Left renal pelvis (tissue), 4 donors: Measurements from ENCODE around the gene SELENOH. TPM values are rescaled to one million over a fixed set of nuclear protein-coding genes. Genes with fewer than 3 reads are reported as not detected.

ENCODE experiments used
- DNase-seq, 4 donors: peaks; one replicate each; pipeline ENCODE4 v3.0.0-alpha.2; 2013; ENCODE audit warnings: low read depth in 4 of 4, low spot score in 3 of 4
- polyA plus RNA-seq, 4 donors: library from polyadenylated mRNA; unstranded; fragments of 120-200 nt; gene quantifications; one replicate each; pipeline ENCODE4 v1.2.1, GENCODE V29; 2013; ENCODE audit not compliant: insufficient read length in 4 of 4

Gene SELENOH
- polyA plus RNA-seq, 4 donors = 88.2 to 142 (median 99.1) TPM

- no peak for DNase-seq
These were observed 3.9 kb downstream of the SELENOH start for GRCh38 chr11:57745206-57745605.

GRCh38 chr11:57746920-57747319 is 5.6 kb downstream of the SELENOH start:
- no peak for DNase-seq

DNA sequence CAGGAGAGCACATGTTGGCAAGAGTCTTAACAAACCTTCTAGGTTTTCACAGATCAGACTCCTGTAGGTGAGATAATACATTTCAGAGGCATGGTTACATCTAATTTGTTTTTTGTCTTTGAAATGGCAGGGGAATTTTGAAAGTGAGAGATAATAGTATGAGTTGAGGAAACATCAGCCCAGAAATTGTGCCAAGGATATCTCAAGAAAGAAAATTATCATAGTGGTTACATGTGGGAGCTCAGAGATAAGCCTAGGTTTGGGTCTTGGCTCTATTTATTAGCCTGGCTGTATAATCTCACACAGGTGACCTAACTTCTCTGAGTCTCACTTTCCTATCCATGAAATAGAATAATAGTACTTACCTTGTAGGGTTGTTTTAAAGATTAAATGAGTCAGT is 9.9 kb downstream of the SELENOH start:
- no peak for DNase-seq

- DNase-seq = no peak
These were observed 10.5 kb downstream of the SELENOH start, which contains the start of gene BTBD18 for GRCh38 chr11:57751676-57752253. Gene BTBD18 (minus strand): TSS chr11:57751819. CDS start chr11:57751188, 631 bp downstream.

- DNase-seq = no peak
These were observed 11.7 kb downstream of the SELENOH start for GRCh38 chr11:57752954-57753353.

DNA sequence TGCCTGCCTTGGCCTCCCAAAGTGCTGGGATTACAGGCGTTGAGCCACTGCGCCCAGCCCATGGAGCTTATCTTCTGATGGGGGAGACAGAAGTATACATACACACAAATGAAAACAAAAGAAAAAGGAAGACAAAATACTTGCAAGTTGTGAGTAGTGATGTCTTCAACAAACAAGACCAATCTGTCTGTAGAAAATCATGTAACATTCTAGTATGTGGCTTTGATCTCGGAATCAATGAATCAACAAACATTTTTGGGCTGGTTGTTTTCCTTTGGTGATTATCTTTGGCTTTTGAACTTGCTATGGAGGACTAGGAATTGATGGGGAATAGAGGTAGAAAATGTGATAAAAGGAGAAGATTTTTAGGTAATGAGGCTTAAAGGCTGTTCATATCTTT is 16.9 kb downstream of the SELENOH start:
- DNase-seq = no peak

- peak; percentile 94 to 97 (median 96) for DNase-seq
These were observed 20.3 kb downstream of the SELENOH start, which contains the start of gene CTNND1 for GRCh38 chr11:57761301-57762234. Gene CTNND1 (plus strand): TSS chr11:57761802. CDS start chr11:57791479, 29,677 bp downstream.

GRCh38 chr11:57762235-57762861 is 21.1 kb downstream of the SELENOH start:
- no peak for DNase-seq

GRCh38 chr11:57763568-57763967 is 22.3 kb downstream of the SELENOH start:
- DNase-seq = no peak

GRCh38 chr11:57764021-57764420 is 22.7 kb downstream of the SELENOH start:
- DNase-seq = no peak

DNA sequence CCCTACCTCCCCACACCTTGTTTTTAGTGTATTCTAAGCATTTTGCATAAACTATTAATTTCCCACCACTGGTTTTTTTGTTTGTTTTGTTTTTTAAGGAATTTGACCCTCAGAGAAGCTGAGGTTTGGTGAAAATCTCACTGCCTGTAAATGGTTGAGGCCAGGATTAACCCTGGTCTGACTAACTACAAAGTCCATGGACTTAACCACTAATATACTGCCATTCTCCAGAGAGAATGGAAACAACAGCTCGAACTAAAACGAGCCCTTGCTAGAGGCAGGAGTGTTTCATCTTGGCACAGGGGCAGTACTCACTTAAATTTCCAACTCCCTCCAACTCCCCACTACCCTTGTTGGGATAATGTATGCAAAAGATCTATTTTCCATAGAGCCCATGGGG is 23.3 kb downstream of the SELENOH start:
- DNase-seq = no peak

GRCh38 chr11:57764972-57765371 is 23.7 kb downstream of the SELENOH start:
- DNase-seq = no peak

GRCh38 chr11:57770793-57771192 is 29.5 kb downstream of the SELENOH start:
- no peak for DNase-seq

DNA sequence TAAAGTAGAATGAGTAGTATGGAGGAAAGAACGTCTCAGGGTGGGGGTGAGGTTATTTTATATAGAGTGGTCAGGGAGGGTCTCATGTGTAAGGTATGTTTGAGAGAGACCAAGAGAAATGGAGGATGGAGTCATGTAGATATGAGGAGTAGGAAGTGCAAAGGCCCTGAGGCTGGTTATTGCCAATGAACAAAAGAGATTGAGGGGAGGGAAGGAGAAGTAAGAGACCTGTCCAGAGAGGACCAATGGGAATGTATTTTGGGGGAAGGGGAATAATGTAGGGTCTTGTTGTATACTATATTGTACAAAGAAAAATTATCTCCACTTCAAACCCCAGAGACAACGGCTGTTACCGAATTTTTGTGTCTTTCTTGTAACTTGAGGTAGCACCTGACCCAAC is 30.1 kb downstream of the SELENOH start:
- DNase-seq = no peak

DNA sequence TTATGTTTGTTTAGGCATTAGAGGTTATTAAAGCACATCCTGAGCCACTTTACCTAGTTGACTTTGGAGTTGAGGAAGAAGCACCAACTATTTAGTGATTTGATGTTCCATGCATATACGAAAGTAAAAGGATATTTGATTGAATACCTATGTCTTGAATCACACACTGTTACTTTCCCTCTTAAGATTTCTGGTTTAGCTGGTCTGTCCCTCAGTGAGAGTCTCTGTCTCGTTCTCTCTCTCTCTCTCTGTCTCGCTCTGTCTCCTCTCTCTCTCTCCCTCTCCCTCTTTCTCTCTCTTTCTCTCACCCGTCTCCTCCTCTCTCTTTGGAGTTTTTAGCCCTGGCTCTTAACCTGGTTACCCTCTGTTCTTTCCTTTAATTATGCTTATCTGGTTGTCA is 31.3 kb downstream of the SELENOH start:
- no peak for DNase-seq

- no peak for DNase-seq
These were observed 31.8 kb downstream of the SELENOH start for GRCh38 chr11:57773026-57773598.

GRCh38 chr11:57775491-57775890 is 34.2 kb downstream of the SELENOH start:
- DNase-seq = no peak

GRCh38 chr11:57776031-57776521 is 34.8 kb downstream of the SELENOH start:
- DNase-seq = no peak

DNA sequence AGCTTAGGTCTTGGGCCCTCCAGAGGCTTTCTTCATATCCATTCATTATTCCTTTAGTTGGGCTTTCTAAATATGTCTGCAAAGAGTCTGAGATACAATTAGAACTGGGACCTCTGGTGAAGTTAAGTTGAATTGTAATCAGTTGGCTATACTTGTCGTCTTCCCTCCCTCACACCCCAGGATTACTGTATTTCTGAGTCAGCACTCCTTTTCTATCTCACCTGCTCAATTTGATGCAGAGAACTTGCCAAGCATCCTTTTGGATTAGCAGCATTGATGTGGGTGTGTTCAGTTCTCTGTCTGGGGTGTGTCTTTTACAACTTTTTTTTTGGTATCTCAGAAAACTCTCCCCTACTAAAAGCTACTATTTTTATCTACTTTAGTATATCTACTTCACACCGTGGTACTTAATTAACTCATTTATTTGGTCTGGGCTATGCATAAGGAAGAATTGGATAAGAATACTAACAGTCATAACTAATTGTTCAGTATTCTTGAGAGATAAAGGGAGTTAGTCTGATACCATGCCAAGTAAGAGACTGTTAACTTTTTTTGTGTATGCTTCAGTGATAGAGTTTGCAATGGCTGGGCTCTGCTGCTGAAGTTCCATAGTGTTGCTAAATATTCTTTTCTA is 35.4 kb downstream of the SELENOH start:
- DNase-seq = no peak

GRCh38 chr11:57777969-57778317 is 36.7 kb downstream of the SELENOH start:
- DNase-seq = no peak
